NK-92 treated with Interleukin-12 subunit alpha and Interleukin-12 subunit beta, amount 100 ng/mL, for 24 hours (cell line): ENCODE data around the gene SLC35F6.
"Not testable (repeated sequence)": the region's sequence is repeated elsewhere in the genome, so short reads cannot be mapped to it uniquely, and the experiment has no call there.

Experiments used
- DNase-seq: peaks from one replicate; lab custom pipeline; 2025; lab: John Stamatoyannopoulos, UW

The SLC35F6 gene

GRCh38 chr2:26756337-26756736, 7.7 kb upstream of the SLC35F6 start:
- no peak for DNase-seq

GRCh38 chr2:26757873-26758789, 6.0 kb upstream of the SLC35F6 start:
- DNase-seq, result peak; percentile 39

DNA sequence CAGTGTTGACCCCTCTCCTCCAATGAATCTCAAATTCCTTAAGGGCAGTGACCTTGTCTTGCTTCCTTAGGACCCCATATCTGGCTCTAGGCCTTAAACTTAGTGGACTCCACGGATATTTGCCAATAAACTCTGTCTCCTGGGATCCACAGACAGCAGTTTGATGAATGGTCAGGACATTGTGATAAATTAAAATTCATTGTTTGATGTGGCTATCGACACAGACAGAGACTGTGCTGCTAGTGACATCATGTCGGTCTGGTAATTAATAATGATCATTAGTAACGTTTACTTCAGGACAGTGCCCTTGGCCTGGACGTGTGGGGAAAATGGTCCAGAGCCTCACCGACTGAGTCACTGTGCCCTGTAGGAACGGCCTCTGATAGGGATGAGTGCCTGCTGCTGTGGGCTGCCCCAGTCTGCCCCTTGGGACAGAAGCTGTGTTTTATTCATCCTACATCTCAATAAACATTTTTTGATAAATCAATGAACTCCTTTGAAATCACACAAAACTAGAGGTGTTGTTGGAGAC, 5.2 kb upstream of the SLC35F6 start:
- no peak for DNase-seq

- no peak for DNase-seq
Observed at GRCh38 chr2:26759845-26760244, 4.2 kb upstream of the SLC35F6 start.

- not testable (repeated sequence) for DNase-seq
Observed at GRCh38 chr2:26760991-26761390, 3.1 kb upstream of the SLC35F6 start.

- no peak for DNase-seq
Observed at GRCh38 chr2:26763019-26763418, 1.1 kb upstream of the SLC35F6 start.

- DNase-seq, result no peak
Observed at GRCh38 chr2:26764906-26765305, 822 bp downstream of the SLC35F6 start.

- no peak for DNase-seq
Observed at GRCh38 chr2:26765475-26766200, 1.6 kb downstream of the SLC35F6 start.

DNA sequence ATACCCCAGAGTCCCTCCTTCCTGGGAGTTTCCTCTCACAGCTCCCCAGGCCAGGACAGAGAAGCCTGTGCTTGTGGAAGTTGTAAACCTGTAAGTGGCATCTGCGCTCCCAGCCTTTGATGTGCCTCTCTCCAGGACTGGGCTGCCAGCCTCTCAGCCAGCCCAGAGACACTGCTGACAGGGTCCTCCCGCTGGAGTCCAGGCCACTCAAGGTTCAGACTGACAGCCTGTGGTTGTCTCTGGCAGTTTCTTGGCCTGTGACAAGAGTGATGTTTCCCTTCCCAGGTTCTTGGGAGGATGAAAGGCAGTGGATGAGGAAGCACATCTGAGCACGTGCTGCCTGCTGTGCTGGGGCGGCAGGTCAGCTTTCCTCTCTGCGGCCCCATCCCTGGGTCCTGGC, 3.0 kb downstream of the SLC35F6 start:
- no peak for DNase-seq

GRCh38 chr2:26767894-26768487, 3.9 kb downstream of the SLC35F6 start:
- no peak for DNase-seq

DNA sequence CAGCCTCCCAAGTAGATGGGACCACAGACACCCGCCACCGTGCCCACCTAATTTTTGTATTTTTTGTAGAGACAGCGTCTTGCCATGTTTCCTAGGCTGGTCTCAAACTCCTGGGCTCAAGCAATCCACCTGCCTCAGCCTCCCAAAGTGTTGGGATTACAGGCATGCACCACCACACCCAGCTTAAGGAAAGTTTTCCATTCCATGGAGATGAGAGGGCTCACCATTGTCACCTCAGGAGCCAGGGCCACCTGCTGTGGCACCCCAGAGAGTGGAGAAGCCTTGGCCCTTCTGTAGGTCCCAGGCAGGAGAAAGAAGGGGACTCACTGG, 4.6 kb downstream of the SLC35F6 start:
- DNase-seq, result no peak

DNA sequence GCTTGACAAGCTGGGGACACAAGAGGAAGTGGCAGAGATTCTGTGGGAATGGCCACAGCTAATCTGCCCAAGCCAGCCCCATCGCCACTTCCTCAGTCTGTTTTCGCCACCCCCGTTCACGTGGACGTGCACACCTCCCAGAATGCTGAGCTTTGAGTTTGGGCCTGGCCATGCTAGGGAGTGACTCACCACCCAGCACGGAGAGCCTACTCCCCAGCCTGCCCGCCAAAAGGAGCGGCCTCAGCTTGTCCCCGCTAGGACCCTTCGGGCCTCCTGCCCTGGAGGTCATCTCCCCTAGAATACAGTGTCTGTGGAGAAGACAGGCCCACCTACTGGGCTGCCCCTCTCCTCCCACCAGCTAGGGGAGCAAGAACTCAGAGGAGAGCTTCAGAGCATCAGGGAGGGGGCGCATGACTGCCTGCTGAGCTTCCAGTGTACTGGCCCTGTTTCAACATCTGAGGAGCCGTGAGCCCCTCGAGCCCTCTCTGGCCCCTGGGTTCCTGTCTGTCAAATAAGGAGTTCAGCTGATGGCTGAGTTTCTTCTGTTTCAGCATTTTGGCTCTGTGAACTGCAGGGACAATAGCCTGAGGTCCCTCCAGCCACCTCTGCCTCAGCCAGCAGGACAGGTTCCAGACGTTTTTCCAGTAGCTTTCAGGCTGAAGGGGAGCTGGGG, 5.1 kb downstream of the SLC35F6 start:
- DNase-seq, result no peak

DNA sequence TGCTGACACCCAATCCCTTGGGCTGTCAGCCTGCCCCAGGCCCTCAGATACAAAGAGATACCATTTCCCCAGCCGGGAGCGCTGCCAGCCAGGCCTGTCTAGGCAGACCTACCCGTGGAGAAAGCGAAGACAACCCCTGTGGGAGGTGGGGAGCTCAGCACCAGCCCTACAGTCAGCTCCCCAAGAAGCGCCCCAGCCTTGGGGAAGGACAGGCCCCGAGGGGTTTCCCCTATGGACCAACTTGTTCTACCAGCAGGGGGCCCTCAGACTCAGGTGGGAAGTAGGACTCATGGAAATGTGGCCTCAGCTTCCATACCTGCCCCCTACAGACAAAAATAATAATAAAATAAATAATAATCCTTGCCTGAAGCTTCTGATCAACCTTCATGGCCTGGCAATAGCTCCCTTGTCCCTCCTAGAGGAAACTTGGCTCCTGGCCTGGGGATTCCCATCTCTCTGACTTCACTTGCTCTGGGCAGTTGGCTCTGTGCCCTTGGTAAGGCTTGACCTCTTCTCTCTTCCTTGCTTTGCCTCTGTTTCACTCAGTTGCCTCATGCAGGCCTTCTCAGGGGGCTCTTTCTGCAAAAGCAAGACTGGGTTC, 7.0 kb downstream of the SLC35F6 start:
- DNase-seq, result no peak

- DNase-seq, result no peak
Observed at GRCh38 chr2:26772064-26773001, 8.2 kb downstream of the SLC35F6 start.

DNA sequence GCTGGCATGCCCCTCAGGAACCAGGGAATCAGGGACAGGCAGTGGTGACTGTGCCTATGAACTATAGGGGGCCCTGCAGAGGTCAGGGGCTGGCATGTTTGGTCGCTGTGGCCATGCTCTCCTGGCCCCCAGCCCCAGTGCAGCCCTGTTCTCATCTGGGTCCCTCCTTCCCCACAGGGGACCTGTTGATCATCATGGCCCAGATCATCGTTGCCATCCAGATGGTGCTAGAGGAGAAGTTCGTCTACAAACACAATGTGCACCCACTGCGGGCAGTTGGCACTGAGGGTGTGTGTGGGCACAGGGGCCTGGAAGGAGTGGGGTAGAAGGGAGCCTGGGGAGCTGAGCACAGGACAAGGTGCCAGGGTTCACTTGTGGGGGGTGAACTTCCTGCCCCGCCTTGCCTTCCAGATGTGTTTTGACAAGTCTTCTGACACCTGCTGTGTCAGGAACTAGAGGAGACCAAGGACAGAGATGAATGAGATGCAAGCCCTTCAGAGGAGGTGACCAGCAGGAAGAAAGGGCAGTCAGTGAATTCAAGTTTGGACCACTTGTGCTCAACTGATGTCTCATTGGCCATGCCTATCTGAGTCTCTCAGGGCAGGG, 12.2 kb downstream of the SLC35F6 start:
- no peak for DNase-seq

DNA sequence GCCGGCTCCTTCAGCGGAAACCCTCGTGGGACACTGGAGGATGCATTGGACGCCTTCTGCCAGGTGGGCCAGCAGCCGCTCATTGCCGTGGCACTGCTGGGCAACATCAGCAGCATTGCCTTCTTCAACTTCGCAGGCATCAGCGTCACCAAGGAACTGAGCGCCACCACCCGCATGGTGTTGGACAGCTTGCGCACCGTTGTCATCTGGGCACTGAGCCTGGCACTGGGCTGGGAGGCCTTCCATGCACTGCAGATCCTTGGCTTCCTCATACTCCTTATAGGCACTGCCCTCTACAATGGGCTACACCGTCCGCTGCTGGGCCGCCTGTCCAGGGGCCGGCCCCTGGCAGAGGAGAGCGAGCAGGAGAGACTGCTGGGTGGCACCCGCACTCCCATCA, 14.0 kb downstream of the SLC35F6 start:
- DNase-seq, result no peak

GRCh38 chr2:26778507-26778906, 14.4 kb downstream of the SLC35F6 start:
- DNase-seq, result no peak

DNA sequence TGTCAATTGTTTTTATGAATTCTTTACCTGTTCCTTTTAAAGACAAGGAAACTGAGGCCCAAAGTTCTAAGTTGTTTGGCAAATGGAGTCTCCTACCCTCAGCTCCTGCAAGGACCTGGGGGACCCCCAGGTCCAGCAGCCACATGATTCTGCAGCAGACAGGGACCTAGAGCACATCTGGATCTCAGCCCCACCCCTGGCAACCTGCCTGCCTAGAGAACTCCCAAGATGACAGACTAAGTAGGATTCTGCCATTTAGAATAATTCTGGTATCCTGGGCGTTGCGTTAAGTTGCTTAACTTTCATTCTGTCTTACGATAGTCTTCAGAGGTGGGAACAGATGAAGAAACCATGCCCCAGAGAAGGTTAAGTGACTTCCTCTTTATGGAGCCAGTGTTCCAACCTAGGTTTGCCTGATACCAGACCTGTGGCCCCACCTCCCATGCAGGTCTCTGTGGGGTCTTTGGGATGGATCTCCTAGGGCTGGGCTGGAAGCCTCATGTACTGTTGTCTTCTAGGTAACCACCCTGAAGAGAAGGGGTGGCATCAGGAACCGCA, 16.2 kb downstream of the SLC35F6 start:
- DNase-seq, result no peak

- no peak for DNase-seq
Observed at GRCh38 chr2:26782876-26783704, 19.0 kb downstream of the SLC35F6 start.
